TTC549 (cell line): ENCODE results near the gene DNAAF5.
"Not testable (repeated sequence)": the region's sequence is repeated elsewhere in the genome, so short reads cannot be mapped to it uniquely, and the experiment has no call there.

Experiments
- FAIRE-seq: peaks from 2 replicates; lab custom pipeline; 2012; peaks lifted over from hg19 to GRCh38; lab: Jason Lieb, UNC

The DNAAF5 gene

DNA sequence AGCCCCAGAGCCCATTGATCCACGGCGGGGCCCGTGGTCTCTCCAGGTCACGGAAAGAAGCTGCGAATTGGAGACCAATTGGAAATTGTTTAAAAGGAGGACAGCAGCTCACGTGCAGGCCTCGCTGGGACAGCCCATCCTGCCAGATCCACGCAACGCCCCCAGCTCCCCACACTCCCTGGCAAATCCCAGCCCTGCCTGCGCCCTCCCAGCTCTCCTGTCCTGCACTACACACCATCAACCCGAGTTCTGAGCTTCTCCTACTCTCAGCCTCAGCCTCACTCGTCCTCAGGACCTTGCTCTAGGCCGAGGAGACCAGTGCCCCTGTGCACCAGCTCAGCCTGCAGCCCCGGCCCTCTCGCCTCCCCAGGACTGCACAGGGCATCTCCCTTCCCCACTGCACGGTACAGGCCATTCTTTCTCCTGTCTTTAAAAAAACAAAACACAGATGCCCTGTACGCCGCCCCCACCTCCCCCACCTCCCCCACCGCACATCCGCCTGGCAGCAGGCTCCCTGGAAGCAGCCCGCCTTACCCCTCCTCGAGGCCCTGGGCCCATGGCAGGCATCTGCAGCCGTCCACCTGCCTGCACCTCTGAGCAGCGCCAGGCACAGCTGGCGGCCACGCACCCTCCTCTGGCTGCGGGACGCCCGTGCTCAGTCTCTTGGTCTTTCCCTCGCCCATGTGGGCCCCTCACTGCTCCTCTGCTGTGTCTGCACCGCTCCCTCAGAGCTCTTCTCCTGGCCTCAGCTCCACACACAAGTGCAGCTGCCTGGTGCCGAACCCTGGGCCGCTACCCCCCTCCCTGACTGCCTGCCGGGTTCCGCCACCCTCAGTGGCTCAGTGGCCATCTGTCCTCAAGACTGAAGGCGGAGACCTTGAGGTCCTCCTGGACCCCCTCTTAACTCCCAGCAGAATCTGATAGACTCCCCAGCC lies 57.3 kb downstream of the DNAAF5 start:
- no peak for FAIRE-seq

DNA sequence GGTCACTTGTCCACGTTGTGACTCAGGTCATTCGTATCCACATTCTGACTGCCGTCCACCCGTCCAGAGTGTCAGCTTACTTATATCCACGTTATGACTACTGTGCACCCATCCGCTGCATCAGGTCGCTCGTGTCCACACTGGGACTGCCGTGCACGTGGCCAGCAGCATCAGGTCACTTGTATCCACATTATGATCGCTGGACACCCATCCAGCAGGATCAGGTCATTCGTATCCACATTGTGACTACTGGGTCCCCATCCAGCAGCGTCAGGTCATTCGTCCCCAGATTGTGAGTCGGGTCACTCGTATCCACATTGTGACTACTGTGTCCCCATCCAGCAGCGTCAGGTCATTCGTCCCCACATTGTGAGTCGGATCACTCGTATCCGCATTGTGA lies 58.5 kb downstream of the DNAAF5 start:
- no peak for FAIRE-seq

DNA sequence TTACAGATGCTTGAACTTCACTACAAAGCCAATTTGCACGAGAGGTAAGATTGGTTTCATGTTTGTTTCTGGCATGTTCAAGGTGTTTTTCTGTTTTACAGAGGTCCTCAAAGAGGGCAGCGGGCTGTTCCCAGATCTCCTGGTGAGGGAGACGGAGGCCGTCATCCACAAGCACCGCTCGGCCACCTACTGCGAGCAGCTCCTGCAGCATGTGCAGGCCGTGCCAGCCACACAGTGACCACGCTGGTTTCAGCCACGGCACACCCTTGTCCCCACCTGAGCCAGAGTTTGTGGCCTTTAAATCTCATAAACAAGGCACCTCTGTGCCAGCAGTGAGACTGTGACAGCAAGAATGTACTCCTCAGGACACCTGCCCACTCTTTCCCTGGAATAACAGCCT lies 58.9 kb downstream of the DNAAF5 start:
- FAIRE-seq = no peak

DNA sequence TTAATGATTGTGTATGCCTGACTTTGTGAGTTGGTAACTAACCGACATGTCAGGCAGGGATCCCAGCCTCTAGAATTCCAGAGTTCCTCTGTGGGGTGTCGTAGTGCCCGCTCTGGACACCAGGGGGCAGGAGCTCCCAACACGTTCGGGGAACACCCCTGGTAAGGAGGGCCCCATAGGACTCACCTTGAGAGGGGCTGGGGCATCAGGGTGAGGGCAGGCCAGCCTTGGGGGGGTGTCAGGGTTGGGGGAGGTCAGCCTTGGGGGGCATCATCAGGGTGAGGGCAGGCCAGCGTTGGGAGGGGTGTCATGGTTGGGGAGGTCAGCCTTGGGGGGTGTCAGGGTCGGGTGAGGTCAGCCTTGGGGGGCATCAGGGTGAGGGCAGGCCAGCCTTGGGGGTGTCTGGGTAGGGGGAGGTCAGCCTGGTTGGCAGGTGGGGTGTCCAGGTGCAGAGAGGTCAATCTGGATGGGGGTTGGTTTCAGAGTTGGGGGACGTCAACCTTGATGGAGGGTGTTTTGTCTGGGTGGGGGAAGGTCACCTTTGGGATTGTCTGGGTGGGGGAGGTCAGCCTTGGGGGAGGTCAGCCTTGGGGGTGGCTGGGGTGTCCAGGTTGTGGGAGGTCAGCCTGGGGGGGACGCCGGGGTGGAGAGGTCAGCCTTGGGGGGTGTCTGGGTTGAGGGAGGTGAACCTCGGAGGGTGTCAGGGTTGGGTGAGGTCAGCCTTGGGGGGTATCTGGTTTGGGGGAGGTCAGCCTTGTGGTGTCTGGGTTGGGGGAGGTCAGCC lies 60.2 kb downstream of the DNAAF5 start:
- FAIRE-seq = no peak

DNA sequence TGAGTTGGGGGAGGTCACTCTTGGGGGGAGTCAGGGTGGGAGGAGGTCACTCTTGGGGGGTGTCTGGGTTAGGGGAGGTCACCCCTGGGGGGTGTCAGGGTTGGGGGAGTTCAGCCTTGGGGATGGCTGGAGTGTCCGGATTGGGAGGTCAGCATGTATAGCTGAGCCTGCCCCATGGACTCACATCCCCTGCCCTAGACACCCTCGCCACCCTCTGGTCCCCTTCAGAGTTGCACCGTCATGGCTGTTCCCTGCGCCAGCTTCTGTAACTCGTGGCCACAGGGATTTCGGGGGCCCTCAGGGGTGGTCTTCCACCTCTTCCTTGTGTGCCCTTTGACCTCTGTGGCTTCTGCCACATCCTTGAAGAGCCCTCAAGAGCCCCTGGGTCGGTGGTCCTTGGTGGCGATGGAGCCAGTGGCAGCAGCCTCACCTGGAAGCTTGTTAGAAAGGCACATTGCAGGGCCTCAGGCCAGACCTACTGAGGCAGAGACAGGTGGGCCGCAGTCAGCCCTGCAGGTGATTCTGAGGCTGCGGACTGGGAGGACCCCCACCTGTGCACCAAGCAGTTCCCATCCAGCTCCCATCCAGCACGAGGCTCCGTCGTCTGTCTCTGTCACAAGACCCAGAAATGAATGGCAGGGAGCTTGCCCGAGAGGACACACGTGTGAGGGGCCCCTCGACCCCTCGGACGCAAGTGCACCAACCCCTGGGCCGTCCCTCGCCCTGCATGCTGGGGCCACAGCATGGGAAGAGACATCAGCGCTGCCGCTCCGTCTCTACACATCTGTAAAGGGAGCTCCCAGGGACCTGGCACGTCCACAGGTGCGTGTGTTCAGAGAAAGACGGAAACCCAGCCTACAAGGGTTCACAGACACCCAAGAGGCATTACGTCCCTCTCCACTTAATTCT lies 61.1 kb downstream of the DNAAF5 start:
- no peak for FAIRE-seq

DNA sequence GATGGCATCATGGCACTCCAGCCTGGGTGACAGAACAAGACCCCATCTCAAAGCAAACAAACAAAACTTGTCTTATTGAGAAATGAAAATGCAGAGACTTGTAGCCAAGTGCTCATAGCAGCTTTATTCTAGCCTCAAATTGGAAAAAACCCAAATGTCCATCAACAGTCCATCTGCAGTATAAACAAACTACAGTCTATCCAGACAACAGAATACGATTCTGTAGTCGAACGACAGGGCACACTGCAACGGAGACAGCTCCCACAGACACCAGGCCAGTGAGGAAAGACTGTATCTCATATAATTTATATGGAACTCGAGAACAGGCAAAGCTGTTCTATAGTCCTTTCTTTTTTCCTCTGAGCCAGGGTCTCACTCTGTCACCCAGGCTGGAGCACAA lies 65.0 kb downstream of the DNAAF5 start:
- FAIRE-seq = no peak

DNA sequence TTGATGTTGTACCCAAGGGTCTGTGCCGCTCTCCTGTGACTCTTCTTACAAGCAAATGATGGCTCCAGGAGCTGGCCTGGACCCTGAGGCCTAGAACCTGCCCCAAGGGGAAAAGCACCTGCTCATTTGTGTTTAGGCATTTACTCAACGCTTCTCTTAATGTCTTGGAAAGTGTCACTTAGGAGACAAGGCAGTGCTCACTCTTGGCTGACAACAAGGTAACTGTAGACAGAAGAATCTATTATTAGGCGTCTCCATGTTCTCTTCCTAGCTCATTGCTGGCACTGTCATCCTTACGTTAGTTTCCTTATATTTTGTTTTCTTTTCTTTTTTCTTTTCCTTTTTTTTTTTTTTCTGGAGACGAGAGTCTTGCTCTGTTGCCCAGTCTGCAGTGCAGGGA lies 67.7 kb downstream of the DNAAF5 start:
- no peak for FAIRE-seq

DNA sequence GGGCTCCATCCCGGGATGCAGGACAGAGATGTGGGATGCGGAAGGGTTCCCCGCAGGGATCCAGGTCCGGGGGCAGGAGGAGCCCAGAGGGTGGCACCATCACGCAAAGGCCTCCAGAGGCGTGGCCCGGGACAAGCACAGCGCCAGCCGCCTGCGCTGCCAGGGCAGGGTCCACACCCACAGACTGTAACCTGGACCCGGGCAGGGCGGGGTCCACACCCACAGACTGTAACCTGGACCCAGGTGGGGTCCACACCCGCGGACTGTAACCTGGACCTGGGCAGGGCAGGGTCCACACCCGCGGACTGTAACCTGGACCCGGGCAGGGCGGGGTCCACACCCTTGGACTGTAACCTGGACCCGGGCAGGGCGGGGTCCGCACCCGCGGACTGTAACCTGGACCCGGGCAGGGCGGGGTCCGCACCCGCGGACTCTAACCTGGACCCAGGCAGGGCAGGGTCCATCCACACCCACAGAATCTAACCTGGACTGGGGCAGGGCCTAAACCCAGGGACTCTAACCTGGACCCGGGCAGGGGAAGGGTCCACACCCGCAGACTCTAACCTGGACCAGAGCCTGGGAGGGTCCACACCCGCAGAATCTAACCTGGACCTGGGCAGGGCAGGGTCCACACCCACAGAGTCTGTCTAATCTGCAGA lies 68.3 kb downstream of the DNAAF5 start:
- no peak for FAIRE-seq

DNA sequence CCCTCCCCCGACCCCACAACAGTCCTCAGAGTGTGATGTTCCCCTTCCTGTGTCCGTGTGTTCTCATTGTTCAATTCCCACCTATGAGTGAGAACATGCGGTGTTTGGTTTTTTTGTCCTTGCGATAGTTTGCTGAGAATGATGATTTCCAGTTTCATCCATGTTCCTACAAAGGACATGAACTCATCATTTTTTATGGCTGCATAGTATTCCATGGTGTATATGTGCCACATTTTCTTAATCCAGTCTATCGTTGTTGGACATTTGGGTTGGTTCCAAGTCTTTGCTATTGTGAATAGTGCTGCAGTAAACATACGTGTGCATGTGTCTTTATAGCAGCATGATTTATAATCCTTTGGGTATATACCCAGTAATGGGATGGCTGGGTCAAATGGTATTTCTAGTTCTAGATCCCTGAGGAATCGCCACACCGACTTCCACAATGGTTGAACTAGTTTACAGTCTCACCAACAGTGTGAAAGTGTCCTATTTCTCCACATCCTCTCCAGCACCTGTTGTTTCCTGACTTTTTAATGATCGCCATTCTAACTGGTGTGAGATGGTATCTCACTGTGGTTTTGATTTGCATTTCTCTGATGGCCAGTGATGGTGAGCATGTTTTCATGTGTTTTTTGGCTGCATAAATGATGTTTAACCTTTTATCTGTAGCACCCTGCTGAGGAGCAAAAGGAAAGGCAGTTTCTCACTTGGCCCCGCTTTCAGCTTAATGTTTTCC lies 70.1 kb downstream of the DNAAF5 start:
- FAIRE-seq = not testable (repeated sequence)

DNA sequence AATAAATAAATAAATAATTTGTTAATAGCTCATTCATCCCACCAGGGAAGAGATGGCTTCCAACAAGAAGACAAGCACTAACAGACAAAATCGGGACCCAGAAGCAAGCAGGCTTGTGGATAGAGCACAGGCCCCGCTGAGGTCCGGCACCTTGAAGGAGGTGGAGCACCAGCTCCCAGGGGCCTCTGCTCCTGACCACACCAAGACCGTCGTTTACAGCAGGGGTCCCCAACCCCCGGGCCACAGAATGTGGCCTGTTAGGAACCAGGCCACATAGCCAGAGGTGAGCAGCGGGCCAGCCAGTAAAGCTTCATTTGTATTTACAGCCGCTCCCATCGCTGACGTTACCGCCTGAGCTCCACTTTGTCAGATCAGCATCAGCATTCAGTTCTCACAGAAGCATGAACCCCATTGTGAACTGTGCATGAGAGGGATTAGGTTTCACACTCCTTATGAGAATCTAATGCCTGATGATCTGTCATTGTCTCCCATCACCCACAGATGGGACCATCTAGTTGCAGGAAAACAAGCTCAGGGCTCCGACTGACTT lies 72.5 kb downstream of the DNAAF5 start:
- no peak for FAIRE-seq

DNA sequence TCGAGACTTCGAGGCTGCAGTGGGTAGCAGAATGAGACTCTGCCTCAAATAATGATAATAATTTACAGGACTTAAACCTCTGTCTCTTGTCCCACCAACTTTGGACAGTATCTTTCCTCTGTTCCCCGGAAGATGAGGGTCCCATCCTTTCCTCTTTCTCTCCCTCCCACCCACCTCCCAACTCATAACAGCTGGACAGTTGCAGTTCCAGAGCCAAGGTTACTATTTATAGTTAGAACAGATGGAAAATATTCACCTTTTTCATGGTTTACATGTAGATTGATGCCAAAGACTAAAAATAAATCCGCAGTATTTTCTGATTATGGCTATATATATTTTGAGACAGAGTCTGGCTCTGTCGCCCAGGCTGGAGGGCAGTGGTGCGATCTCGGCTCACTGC lies 74.2 kb downstream of the DNAAF5 start:
- FAIRE-seq = no peak

DNA sequence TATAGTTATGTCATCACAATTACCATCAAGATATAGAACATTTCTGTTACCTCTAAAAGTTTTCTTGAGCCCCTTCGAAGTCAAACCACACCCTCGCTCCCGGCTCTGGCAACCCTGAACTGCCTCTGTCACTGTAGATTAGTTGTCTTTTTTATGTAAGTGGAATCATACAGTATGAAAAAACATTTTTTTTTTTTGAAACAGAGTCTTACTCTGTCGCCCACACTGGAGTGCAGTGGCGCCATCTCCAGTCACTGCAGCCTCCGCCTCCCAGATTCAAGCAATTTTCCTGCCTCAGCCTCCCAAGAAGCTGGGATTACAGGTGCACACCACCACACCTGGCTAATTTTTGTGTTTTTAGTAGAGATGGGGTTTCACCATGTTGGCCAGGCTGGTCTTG lies 74.9 kb downstream of the DNAAF5 start:
- not testable (repeated sequence) for FAIRE-seq

DNA sequence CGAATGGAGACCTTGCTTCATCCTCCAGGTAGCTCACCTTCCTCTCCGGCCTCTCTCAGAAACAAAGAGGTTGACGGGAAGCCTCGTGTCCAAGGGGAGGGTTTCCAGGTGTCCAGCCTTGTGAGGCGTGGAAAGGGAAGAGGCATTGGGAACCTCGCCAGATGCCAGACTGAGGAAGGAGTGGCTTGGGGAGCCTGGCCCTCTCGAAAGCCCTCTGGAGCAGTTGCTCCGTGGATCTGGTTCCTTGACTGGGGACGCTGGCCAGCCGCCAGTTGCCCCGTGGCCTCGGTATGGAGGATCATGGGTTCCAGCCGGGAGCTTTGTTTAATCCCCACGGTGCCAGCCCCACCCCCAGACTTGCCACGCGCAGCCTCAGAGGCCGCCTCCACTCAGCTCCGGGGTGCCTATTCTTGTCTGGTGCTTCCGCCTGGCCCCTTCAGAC lies 75.5 kb downstream of the DNAAF5 start:
- FAIRE-seq = no peak

DNA sequence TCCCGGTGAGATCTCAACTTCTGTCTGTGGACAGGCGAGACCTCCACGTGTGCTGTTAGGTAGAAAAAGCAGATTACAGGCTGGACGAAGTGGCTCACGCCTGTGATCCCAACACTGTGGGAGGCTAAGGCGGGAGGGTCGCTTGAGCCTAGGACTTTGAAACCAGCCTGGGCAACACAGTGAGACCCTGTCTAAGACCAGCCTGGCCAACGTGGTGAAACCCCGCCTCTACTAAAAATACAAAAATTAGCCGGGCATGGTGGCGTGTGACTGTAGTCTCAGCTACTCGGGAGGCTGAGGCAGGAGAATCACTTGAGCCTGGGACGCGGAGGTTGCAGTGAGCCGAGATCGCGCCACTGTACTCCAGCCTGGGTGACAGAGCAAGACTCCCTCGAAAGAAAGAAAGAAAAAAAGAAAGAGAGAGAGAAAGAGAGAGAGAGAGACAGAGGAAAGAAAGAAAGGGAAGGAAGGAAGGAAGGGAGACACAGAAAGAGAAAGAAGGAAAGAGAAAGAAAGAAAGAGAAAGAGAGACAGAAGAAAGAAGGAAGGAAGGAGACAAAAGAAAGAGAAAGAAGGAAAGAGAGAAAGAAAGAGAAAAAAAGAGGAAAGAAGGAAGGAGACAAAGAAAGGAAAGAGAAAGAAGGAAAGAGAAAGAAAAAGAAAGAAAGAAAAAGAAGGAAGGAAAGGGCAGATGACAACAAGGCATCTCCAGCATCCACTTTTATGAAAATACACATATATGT lies 76.2 kb downstream of the DNAAF5 start:
- FAIRE-seq = no peak

DNA sequence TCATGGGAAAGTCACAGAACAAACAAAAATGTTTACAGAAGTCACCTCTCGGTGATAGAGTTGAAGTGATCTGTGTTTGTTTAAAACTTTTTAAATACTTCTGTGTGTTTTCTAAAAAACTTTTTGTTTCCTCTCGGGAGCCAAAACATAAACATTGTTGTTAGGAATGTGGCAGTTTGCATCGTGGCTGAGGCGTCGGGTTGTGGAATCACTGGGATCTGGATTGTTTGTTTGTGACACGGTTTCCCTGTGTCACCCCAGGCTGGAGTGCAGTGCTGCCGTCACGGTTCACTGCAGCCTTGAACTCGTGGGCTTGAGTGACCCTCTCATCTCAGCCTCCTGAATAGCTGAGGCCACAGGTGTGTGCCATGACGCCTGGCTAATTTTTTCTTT lies 76.7 kb downstream of the DNAAF5 start:
- FAIRE-seq = no peak

DNA sequence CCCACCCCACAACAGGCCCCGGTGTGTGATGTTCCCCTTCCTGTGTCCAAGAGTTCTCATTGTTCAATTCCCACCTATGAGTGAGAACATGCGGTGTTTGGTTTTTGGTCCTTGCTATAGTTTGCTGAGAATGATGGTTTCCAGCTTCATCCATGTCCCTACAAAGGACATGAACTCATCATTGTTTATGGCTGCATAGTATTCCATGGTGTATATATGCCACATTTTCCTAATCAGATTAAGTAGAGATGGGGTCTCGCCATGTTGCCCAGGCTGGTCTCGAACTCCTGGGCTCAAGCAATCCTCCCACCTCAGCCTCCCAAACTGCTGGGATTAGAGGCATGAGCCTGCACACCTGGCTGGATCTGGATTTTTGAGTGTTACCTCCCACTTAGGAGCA lies 77.3 kb downstream of the DNAAF5 start:
- FAIRE-seq = not testable (repeated sequence)

DNA sequence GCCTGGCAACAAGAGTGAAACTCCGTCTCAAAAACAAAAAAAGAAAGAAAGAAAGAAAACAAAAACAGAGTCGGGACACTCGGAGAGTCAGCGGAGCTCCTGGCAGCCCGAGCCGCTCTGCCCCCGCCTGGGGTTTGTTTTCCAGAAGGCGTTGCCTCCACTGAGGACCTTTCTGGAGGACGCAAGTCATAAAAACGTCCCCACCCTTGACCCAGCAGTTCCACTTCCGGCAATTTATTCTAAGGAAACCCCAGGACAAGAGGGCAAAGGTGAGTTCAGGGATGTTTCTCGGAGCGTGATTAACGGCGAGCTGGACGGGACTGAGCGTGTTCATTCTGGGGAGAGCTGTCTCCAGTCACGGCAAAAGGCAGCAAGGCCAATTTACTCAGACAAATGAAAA lies 78.8 kb downstream of the DNAAF5 start:
- no peak for FAIRE-seq

DNA sequence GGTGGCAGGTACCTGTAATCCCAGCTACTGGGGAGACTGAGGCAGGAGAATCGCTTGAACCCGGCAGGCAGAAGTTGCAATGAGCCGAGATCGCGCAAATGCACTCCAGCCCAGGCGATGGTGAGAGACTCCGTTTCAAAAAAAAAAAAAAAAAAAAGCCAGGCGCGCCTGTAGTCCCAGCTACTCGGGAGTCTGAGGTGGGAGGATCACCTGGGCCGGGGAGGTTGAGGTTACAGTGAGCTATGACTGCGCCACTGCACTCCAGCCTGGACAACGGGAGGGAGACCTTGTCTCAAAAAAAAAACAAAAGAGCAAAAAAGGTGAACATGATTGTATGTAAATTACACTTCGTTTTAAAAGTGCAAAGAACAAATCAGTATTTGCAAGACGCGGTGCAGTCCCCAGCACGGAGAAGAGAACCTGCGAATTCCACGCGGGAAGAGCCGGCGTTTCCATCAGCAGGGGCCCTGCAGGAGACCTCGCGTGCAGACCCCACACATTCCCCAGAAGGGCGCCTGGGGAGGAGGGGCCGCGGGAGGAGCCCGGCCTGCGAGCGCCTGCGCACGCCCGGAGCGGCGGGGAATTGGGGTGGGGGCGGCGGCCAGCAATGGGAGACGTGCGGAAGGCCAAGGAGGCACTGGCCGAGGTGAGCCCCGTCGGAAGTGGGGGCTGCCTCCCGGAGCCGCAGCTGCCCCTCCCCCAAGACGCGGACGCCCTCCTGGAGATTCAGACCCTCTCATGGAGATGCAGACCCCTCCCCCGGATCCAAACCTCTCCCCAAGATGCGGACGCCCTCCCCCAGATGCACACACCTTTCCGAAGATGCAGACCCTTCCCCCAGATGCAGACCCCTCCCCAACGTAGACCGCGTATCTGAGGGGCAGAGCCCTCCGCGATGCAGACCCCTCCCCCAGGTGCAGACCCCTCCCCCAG lies 89.1 kb downstream of the DNAAF5 start:
- FAIRE-seq = no peak

DNA sequence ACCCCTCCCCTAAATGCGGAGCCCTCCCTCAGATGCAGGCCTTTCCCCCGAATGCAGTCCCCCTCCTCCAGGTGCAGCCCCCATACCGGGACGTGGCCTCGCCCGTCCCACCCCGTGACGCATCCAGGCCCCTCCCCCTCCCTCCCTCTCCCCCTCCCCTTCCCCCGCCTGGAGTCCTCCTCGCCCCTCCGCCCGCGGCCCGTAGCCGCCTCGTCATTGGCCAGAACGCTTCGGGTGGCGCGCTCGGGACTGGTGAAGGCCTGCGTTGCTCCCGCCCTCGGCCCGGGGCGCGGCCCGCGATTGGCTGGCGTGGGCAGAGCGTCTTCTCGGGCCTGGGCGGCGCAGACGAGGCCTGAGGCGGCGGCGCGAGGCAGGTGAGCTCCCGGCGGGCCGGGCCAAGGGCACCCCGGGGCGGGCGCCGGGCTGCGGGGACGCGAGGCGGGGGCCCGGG lies 89.8 kb downstream of the DNAAF5 start:
- no peak for FAIRE-seq
